Endothelial cell of umbilical vein (primary cell): ENCODE measurements around the gene PDE8B. TPM values are rescaled to one million over a fixed set of nuclear protein-coding genes. Genes with fewer than 3 reads are reported as not detected.

Experiments used
- BruUV-seq: library from RNA; stranded (reverse); fragments of 400-500 nt; replicated peaks from 2 replicates; lab custom pipeline; 2021; lab: Mats Ljungman, UMichigan
- CTCF ChIA-PET: fragments of 300-600, 350-600 bp; sonication (Branson Sonifier 250); formaldehyde crosslinking; loops from one replicate; lab custom pipeline; 2021; ENCODE audit warnings: antibody characterized with exemption, inconsistent platforms; lab: Charles Lee
- POLR2A ChIA-PET: fragments of 300-600, 350-600 bp; sonication (Branson Sonifier 250); formaldehyde crosslinking; loops from one replicate; lab custom pipeline; 2021; ENCODE audit warnings: antibody characterized with exemption, inconsistent platforms; lab: Charles Lee
- DNase-seq: peaks from one replicate; pipeline ENCODE4 v3.0.0-alpha.2; 2011; ENCODE audit warnings: low read depth, low spot score
- FAIRE-seq: peaks from 2 replicates; lab custom pipeline; 2011; peaks lifted over from hg19 to GRCh38; lab: Jason Lieb, UNC
- H2AFZ ChIP-seq: 2 replicates; pipeline ENCODE4 v1.6.0; 2012; ENCODE audit warnings: low read depth, low read length, control low read depth, inconsistent platforms
- H3K27ac ChIP-seq: 2 replicates; pipeline ENCODE4 v1.5.1; 2011; ENCODE audit warnings: low read depth, mild to moderate bottlenecking, control low read depth, low read length, moderate library complexity; ENCODE audit not compliant: insufficient read depth
- H3K27me3 ChIP-seq, 2 experiments: 2 replicates each; pipeline versions ENCODE4 v1.6.0 to v1.6.1; 2011; ENCODE audit warnings: low read length in 2 of 2, mixed read lengths in 1 of 2; ENCODE audit not compliant: control insufficient read depth in 2 of 2, insufficient read depth in 2 of 2
- H3K36me3 ChIP-seq, 2 experiments: 2 replicates in 1 of 2; 3 replicates in 1 of 2; pipeline ENCODE4 v1.5.1; 2011; ENCODE audit warnings: low read length in 2 of 2, mild to moderate bottlenecking in 1 of 2, moderate library complexity in 1 of 2; ENCODE audit not compliant: control insufficient read depth in 2 of 2, insufficient read depth in 2 of 2; ENCODE audit errors: extremely low read depth in 1 of 2
- H3K4me1 ChIP-seq: 3 replicates; pipeline ENCODE4 v1.5.1; 2011; ENCODE audit warnings: mild to moderate bottlenecking, low read length; ENCODE audit not compliant: control insufficient read depth, insufficient read depth; ENCODE audit errors: extremely low read depth
- H3K4me2 ChIP-seq: 2 replicates; pipeline ENCODE4 v1.6.1; 2011; ENCODE audit warnings: low read length, control low read depth, mixed read lengths; ENCODE audit not compliant: insufficient read depth
- H3K4me3 ChIP-seq, 3 experiments: fragments of 200-600 bp in 1 of 3; sonication (generic), shearing (Covaris generic) in 1 of 3; replicated peaks in 1 of 3; 2 replicates each; pipeline ENCODE4 v1.5.1; 2011 to 2016; ENCODE audit warnings: control low read depth in 3 of 3, low read length in 3 of 3, mild to moderate bottlenecking in 2 of 3, inconsistent platforms in 1 of 3, low read depth in 1 of 3, moderate library complexity in 1 of 3; ENCODE audit not compliant: insufficient read depth in 1 of 3
- H3K79me2 ChIP-seq: 2 replicates; pipeline ENCODE4 v1.6.0; 2012; ENCODE audit warnings: low read length, inconsistent platforms; ENCODE audit not compliant: control insufficient read depth, insufficient read depth
- H3K9ac ChIP-seq: replicated peaks from 2 replicates; pipeline ENCODE3; 2011; ENCODE audit warnings: low read length, control low read depth; ENCODE audit not compliant: insufficient read depth; ENCODE audit errors: extremely low read depth
- H3K9me1 ChIP-seq: replicated peaks from 3 replicates; pipeline ENCODE4 v1.6.0; 2011; ENCODE audit warnings: mild to moderate bottlenecking, low read length; ENCODE audit not compliant: control insufficient read depth, insufficient read depth; ENCODE audit errors: extremely low read depth
- H3K9me3 ChIP-seq: replicated peaks from 2 replicates; pipeline ENCODE4 v1.5.1; 2012; ENCODE audit warnings: low read length, inconsistent platforms; ENCODE audit not compliant: control insufficient read depth, insufficient read depth
- H4K20me1 ChIP-seq: replicated peaks from 2 replicates; pipeline ENCODE3; 2011; ENCODE audit warnings: mild to moderate bottlenecking, low read length; ENCODE audit not compliant: control insufficient read depth, insufficient read depth; ENCODE audit errors: extremely low read depth
- CTCF ChIP-seq, 2 donors: IDR thresholded peaks; 1 replicate in 1 of 2; 2 replicates in 1 of 2; pipeline ENCODE4 v1.5.1; 2011; ENCODE audit warnings: low read length in 2 of 2, mild to moderate bottlenecking in 2 of 2, moderate library complexity in 2 of 2, control low read depth in 1 of 2, inconsistent platforms in 1 of 2, low read depth in 1 of 2; ENCODE audit not compliant: insufficient read depth in 1 of 2; ENCODE audit errors: extremely low read depth in 1 of 2
- EZH2 ChIP-seq: IDR thresholded peaks from 2 replicates; pipeline ENCODE4 v1.6.1; 2012; ENCODE audit warnings: borderline replicate concordance, low read depth, mild to moderate bottlenecking, moderate library complexity, low read length, inconsistent platforms; ENCODE audit not compliant: severe bottlenecking
- FOS ChIP-seq: IDR thresholded peaks from 2 replicates; pipeline ENCODE4 v1.6.1; 2011; ENCODE audit warnings: mild to moderate bottlenecking, low read length, moderate library complexity, borderline replicate concordance; ENCODE audit not compliant: insufficient read depth
- GATA2 ChIP-seq: IDR thresholded peaks from 2 replicates; pipeline ENCODE4 v1.7.0; 2011; ENCODE audit warnings: low read depth, mild to moderate bottlenecking, moderate library complexity, mixed read lengths, low read length; ENCODE audit not compliant: insufficient read length, insufficient read depth
- JUN ChIP-seq: IDR thresholded peaks from 2 replicates; pipeline ENCODE4 v1.6.1; 2011; ENCODE audit warnings: borderline replicate concordance, low read depth; ENCODE audit not compliant: insufficient read length, insufficient read depth
- MYC ChIP-seq: IDR thresholded peaks from one replicate; pipeline ENCODE4 v1.6.1; 2011; ENCODE audit warnings: mild to moderate bottlenecking, low read depth, low read length
- POLR2A ChIP-seq: IDR thresholded peaks from 2 replicates; pipeline ENCODE4 v1.6.1; 2012; ENCODE audit warnings: low read depth, mild to moderate bottlenecking, control low read depth, low read length
- POLR2AphosphoS5 ChIP-seq: IDR thresholded peaks from 2 replicates; pipeline ENCODE4 v1.6.1; 2012; ENCODE audit warnings: low read depth, mild to moderate bottlenecking, control low read depth, low read length, moderate library complexity; ENCODE audit not compliant: insufficient read depth
- dilution Hi-C: fragments of 300-500 bp; cut with MboI; formaldehyde crosslinking; loops from one replicate; pipeline ENCODE4 v1.15.0; 2019; ENCODE audit warnings: low sequenced_read_pairs; ENCODE audit not compliant: extremely low pct_ligation_motif_present
- intact Hi-C: fragments of 100-400 bp; cut with micrococcal nuclease; formaldehyde crosslinking; loops from one replicate; pipeline ENCODE4 v1.10.0; 2022
- polyA plus RNA-seq, 4 experiments: library from polyadenylated mRNA; depleted of rRNA in 3 of 4; stranded (reverse) in 3 of 4; unstranded in 1 of 4; fragments of >200 nt; gene quantifications; 2 replicates each; pipeline versions ENCODE4 v1.2.1 to v1.2.3, GENCODE V29; 2011 to 2012; ENCODE audit warnings: missing spikeins in 1 of 4
- total RNA-seq: library from RNA; stranded (reverse); gene quantifications from 2 replicates; pipeline ENCODE4 v1.2.3, GENCODE V29; 2021
- TF ChIP-seq, protein P1 (sequence below): IDR thresholded peaks from 2 replicates; pipeline ENCODE4 v1.6.1; 2011; ENCODE audit not compliant: insufficient read depth, insufficient read length

The PDE8B gene
- total and polyA plus RNA-seq, 2 donors (not counting 3 experiments of a cell fraction or from before 2014, with no cell fraction given), result not detected

- no peak for DNase-seq
- Histone ChIP-seq H3K27me3 (peaks cover 5 to 10% of the 10 kb centered on the region in 2 experiments), H3K4me2 (no peak overlapping the region), H2AFZ (no peak overlapping the region), H3K27ac (no peak overlapping the region), H4K20me1 (no peaks in the 10 kb centered on the region), H3K79me2 (no peaks in the 10 kb centered on the region), H3K9ac (no peak overlapping the region), H3K4me1 (no peaks in the 10 kb centered on the region), H3K4me3 (no peak overlapping the region), H3K9me1 (no peaks in the 10 kb centered on the region), H3K36me3 (no peaks in the 10 kb centered on the region), H3K9me3 (no peaks in the 10 kb centered on the region)
- BruUV-seq, result no TSS peak
- intact Hi-C loops (no loop called here), dilution Hi-C loops (no loop called here)
- POLR2A ChIA-PET, result no interaction called here
- CTCF ChIA-PET, result no interaction called here
- TF ChIP-seq EZH2 (no peak), CTCF (IDR thresholded peaks at IDR 0.05; ENCODE audit: extremely low read depth in 1 of 2, insufficient read depth in 1 of 2, low read depth in 1 of 2, low read length in 2 of 2) (no peak), GATA2 (no peak), FOS (no peak)
- TF ChIP-seq, protein P1, sequence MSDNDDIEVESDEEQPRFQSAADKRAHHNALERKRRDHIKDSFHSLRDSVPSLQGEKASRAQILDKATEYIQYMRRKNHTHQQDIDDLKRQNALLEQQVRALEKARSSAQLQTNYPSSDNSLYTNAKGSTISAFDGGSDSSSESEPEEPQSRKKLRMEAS, result no peak
- FAIRE-seq, result no peak
Measured at GRCh38 chr5:77255617-77256016, 45.1 kb downstream of the PDE8B start.

GRCh38 chr5:77256406-77256805 is 45.9 kb downstream of the PDE8B start:
- Histone ChIP-seq H2AFZ (no peak overlapping the region), H3K4me1 (no peaks in the 10 kb centered on the region), H3K4me2 (no peak overlapping the region), H3K27ac (no peak overlapping the region), H3K79me2 (no peaks in the 10 kb centered on the region), H4K20me1 (no peaks in the 10 kb centered on the region), H3K9me1 (no peaks in the 10 kb centered on the region), H3K9ac (no peak overlapping the region), H3K27me3 (peaks cover 3 to 6% of the 10 kb centered on the region in 2 experiments), H3K36me3 (no peaks in the 10 kb centered on the region), H3K9me3 (no peaks in the 10 kb centered on the region), H3K4me3 (no peak overlapping the region)
- FAIRE-seq (no peak), DNase-seq (no peak)
- dilution Hi-C loops, result no loop called here
- ChIA-PET CTCF (no interaction called here), POLR2A (no interaction called here)
- BruUV-seq, result no TSS peak
- intact Hi-C loops, result no loop called here
- no peak for TF ChIP-seq CTCF (IDR thresholded peaks at IDR 0.05; ENCODE audit: extremely low read depth in 1 of 2, insufficient read depth in 1 of 2, low read depth in 1 of 2, low read length in 2 of 2)
- TF ChIP-seq MYC, result no peak
- TF ChIP-seq, protein P1, result no peak
- no peak for TF ChIP-seq JUN
- no peak for TF ChIP-seq POLR2AphosphoS5
- no peak for TF ChIP-seq GATA2
- TF ChIP-seq POLR2A, result no peak
- no peak for TF ChIP-seq EZH2
